Stimulated activated CD4-positive, alpha-beta T cell treated with anti-CD3 and anti-CD28 coated beads, Interleukin-12 subunit alpha, Interleukin-12 subunit beta, amount 100 ng/mL, for 48 hours (primary cell): Measurements from ENCODE around the gene AHCYL2.
"Not testable (repeated sequence)": the region's sequence is repeated elsewhere in the genome, so short reads cannot be mapped to it uniquely, and the experiment has no call there.

Experiments
- DNase-seq, 3 donors: peaks; one replicate each; pipeline ENCODE4 v3.0.0-alpha.2; 2020; ENCODE audit warnings: low read depth in 2 of 3, low spot score in 1 of 3

The AHCYL2 gene

DNA sequence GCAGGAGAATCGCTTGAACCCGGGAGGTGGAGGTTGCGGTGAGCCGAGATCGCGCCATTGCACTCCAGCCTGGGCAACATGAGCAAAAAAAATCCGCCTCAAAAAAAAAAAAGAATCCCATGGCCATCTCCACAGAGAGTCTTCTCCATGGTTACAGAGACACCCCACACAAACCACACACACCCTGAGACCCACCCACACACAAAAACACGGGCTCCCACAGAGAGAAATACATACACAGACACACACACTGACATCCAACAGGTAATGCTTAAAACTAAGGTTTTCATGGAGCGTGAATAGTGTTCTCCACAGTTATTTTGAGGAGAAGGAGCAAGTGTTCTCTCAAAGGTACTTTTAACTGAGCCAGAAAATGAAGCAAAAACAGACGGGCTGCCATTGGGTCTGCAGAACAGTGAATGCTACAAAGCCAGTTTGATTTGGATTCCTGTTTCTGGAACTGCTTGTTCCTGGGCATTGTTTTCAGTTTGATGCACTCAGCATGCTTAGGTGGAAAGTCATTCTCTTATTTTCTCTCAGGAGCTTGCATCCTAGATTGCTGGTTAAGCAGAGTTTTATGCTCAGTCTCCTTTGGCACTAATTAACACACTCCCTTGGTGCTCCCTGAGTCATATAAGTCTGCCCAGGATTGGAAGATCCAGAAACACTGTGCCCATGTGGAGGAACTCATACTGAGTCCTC lies 15.4 kb downstream of the AHCYL2 start:
- no peak for DNase-seq

- no peak for DNase-seq
Measured at GRCh38 chr7:129244220-129244619, 19.4 kb downstream of the AHCYL2 start.

DNA sequence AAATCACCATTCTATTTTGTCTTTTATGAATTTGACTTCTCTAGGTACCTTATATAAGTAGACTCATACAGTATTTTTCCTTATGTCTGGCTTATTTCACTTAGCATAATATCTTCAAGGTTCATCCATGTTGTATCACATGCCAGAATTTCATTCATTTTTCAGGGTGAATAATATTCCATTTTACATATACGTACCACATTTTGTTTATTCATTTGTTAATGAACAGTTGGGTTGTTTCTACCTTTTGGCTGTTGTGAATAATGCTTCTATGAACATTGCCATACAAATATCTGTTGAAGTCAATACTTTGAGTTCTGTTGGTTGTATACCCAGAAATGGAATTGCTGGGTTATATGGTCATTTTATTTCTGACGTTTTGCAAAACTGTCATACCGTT lies 20.7 kb downstream of the AHCYL2 start:
- DNase-seq, result no peak

GRCh38 chr7:129247087-129247486 lies 22.3 kb downstream of the AHCYL2 start:
- DNase-seq, result no peak

DNA sequence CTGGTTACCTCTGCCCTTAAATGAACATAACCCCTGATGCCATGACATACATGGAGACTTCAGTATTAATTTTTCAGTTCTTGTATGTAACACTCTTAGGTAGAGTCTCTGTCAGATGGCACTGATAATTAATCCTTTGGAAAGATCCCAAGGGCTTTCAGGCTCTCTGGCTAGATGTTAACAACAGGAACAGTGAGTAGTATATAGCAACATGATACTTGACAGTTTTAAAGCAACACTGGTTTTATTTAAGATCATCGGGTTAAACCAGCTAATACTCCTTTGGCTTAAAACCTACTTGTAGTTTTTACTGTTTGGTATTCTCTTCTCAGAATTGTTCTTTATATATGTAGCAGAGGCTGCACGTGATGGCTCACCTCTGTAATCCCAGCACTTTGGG lies 27.3 kb downstream of the AHCYL2 start:
- DNase-seq, result no peak

DNA sequence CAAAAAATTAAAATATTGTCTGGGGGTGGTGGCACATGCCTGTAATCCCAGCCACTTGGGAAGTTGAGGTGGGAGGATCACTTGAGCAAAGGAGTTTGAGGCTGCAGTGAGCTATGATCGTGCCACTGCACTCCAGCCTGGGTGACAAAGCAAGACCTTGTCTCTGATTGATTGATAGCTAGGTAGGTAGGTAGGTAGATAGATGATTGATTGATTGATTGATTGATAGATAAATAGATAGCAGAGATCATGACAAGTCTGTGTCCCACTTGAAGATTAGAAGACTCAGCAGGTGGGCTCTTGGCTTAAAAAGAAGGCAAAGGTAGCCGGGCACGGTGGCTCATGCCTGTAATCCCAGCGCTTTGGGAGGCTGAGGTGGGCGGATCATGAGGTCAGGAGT lies 27.8 kb downstream of the AHCYL2 start:
- not testable (repeated sequence) for DNase-seq

DNA sequence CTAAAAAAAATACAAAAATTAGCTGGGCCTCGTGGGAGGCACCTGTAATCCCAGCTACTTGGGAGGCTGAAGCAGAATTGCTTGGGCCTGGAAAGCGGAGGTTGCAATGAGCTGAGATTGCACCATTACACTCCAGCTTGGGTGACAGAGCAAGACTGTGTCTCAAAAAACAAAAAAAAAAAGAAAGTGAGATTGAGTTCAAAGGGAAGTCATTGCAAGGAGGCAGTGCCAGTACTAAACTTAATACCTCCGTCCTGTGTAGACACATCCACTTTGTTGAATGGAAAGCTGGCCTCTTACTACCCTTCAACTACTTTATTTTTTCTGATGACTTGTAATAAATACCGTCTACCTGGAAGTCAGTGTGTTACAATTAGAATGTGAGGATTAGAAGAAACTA lies 31.0 kb downstream of the AHCYL2 start:
- no peak for DNase-seq

DNA sequence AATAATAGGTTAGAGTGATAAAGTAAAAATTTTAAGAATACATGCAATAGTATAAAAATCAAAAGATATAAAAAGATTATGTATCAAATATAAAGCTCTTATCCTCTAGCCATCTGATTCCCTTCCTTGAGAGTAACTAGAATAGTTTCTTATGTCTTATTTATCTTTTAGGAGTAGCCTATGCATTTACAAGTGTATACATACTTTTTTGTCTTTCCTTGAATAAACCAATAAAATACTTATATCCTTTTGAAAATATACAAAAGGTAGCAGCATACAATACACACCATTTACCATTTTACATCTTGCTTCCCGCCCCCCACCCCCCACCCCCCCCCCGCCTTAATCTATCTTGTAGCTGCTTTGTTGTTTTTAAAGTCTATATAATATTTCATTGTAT lies 31.4 kb downstream of the AHCYL2 start:
- DNase-seq, result no peak

GRCh38 chr7:129257168-129257567 lies 32.3 kb downstream of the AHCYL2 start:
- DNase-seq, result no peak

- no peak for DNase-seq
Measured at GRCh38 chr7:129258649-129259389, 34.0 kb downstream of the AHCYL2 start.

GRCh38 chr7:129262324-129262723 lies 37.5 kb downstream of the AHCYL2 start:
- DNase-seq, result no peak

DNA sequence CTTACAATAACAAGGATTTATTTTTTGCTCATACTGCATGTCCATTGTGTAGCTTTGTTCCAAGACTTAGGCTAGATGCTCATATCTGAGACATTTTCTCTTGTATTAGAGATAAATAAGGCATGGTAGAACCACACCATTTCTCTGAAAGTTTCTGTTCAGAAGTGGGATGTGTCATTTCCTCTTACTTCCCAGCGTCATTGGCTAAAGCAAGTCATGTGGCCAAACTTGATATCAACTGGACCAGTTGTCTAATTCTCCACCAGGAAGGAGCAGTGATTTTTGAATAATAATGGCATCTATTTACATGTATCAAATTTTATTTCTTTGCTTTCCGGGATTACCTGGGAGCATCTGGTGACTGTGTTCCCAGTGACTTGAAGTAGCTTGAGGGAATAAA lies 38.3 kb downstream of the AHCYL2 start:
- no peak for DNase-seq

DNA sequence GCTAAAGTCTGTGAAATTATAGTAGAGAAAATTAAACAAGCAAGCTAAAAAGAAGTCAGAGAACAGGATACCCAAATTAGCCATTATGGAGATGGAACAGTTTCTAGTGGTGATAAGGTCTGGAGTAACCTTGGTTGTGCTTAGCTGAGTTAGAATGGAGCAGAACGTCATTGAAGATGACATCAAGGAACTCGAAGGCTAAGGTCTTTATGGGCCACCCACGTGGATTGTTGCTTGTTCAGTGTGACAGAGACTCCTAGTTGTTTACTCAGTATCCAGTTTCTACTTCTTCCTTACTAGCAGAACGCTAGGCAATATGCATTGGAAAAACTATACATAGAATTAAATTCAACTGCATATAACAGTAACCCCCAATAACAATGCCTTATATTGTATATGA lies 39.7 kb downstream of the AHCYL2 start:
- DNase-seq, result no peak

GRCh38 chr7:129265328-129265727 lies 40.5 kb downstream of the AHCYL2 start:
- DNase-seq, result no peak

GRCh38 chr7:129266181-129266580 lies 41.4 kb downstream of the AHCYL2 start:
- DNase-seq, result no peak

DNA sequence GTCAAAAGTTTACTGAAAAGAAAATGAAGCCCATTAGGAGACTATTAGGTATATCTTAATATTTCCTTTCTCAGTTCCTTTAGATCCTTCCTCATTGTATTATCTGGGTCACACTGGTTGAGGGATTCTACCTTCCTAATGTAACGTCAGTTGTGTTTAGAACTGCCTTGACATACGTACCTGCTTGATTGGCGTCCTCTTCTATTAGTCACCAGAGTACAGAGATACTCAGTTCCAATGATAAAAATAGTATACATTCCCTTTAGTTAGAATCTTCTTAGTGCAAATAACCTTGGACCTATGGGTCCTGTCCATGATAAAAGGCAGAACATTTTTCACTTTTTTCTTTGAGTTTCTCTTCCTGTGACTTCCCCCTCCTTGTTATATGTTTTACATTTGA lies 45.2 kb downstream of the AHCYL2 start:
- no peak for DNase-seq

DNA sequence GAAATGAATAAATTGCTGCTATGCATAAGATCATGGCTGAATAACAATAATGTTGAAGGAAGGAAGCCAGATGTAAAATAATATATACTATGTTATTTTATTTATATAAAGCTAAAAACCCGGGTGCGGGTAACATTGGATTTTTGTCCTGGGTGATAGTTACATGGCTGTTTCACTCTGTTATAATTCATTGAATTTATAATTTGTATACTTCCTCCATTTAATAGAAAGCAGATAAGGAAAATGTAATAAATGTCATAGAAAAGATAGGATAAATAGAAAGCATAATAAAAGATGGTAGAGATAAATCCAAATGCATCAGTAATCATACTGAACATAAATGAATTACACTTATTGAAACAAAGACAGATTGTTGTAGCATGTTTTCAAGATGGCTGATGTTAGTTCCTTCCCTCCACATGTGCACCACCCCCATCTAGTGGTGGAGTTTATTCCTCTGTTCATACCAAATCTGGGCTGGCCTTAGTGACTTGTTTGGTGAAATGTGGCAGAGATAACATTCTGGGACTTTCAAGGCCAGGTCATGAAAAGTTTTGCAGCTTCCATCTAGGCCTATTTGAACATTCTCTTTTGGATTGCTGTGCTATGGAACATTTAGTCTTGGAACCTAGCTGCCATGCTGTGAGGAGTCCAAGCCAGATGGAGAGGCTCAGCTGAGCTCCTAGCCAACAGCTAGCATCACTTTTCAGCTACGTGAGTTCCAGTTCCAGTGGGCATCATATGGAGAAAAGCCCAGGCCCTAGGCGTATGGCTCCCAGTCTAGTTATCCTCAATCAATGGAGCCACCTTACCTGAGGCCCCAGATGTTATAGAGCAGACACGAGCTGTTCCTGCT lies 46.9 kb downstream of the AHCYL2 start:
- DNase-seq, result peak; percentile 34 to 84 (median 43)

DNA sequence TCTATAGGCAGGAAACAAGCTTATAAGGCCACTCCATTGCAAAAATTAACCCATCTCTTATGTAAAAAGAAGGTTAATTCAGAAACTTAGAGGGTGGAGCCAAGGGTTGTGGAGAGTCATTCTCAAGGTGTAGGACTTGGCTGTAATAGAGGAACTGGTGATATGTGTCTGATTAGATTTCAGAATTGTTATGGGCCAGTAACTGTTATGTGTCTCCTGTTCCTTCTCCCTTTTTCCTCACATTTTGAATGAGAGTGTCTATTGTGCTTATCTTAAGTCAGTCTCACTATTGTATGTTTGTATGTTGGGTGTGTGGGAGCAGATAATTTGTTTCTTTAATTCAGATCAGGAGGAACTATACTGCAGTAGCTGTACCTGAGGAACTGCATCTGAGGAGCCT lies 49.1 kb downstream of the AHCYL2 start:
- no peak for DNase-seq

- DNase-seq, result no peak
Measured at GRCh38 chr7:129277629-129278028, 52.8 kb downstream of the AHCYL2 start.

DNA sequence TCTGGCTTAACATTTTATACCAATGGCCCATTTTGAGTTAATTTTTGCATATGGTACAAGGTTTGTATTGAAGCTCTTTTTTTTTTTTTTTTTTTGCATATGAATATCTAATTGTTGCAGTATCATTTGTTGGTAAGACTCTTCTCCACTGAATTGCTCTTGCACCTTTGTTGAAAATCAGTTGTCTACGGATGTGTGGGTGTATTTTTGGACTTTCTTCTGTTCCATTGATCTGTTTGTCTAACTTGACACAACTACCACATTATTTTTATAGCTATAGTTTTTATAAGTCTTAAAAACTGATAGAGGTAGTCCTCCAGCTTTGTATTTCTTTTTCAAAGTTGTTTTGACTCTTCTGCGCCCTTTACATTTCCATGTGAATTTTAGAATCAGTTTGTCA lies 53.9 kb downstream of the AHCYL2 start:
- DNase-seq, result no peak

DNA sequence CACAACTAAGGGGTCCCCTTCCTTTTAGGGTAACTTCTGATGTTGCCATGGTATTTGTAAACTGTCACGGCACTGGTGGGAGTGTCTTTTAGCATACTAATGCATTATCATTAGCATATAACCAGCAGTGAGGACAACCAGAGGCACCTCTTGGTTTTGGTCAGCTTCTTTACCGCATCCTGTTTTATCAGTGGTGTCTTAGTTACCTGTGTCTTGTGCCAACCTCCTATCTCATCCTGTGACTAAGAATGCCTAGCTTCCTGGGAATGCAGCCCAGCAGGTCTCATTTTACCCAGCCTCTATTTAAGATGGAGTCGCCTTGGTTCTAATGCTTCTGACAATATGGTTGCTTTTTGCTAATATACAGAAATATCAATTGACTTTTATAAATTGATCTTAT lies 54.9 kb downstream of the AHCYL2 start:
- no peak for DNase-seq

GRCh38 chr7:129281163-129281562 lies 56.3 kb downstream of the AHCYL2 start:
- no peak for DNase-seq
